ENCODE results near the gene PIK3AP1.

Gene PIK3AP1

DNA sequence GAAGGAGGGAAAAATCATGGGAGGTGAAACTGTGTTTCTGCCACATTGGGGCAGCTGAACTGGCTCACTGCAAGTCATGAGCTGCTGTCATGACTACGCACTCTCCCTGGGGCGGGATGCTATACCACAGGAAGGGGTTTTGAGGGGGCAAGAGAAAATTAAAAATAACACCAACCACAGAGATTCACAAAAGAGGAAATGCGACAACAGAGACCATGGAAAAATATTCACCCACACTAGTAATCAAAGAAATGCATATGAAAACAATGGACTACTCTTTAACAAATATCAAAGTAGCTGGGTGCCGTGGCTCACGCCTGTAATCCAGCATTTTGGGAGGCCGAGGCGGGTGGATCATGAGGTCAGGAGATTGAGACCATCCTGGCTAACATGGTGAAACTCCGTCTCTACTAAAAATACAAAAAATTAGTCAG lies 68.3 kb downstream of the PIK3AP1 start:
- no peak for DNase-seq (ENCODE audit: low read depth)
- no peak for TF ChIP-seq CTCF (conservative IDR thresholded peaks at IDR 0.05; ENCODE audit: low read length)
- no peak overlapping the region for H3K4me3 ChIP-seq (ENCODE audit: low read length)

DNA sequence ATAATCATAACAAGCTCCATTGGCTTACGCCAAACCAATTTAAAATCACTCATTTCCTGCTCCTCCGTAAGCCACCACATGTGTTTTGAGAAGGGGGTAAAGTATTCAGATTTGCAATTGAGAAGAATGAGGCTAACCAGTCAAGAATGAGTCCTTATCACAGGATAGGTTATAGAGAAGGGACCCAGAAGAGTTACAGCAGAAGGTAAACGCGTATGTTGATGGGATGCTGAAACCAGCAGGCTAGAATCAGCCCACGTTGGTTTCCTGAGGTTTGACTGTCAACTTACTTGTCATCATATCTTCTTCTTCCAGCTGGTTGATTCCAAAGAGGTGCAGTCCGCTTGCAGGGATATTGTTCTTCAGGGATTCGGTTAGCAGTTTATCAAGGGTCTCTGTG lies 69.4 kb downstream of the PIK3AP1 start:
- no peak overlapping the region for H3K4me3 ChIP-seq (ENCODE audit: low read length)
- TF ChIP-seq CTCF (conservative IDR thresholded peaks at IDR 0.05; ENCODE audit: low read length): no peak
- DNase-seq (ENCODE audit: low read depth): no peak

GRCh38 chr10:96648297-96648696 lies 72.0 kb downstream of the PIK3AP1 start:
- DNase-seq (ENCODE audit: low read depth): no peak
- TF ChIP-seq CTCF (conservative IDR thresholded peaks at IDR 0.05; ENCODE audit: low read length): no peak
- H3K4me3 ChIP-seq (ENCODE audit: low read length): no peak overlapping the region

DNA sequence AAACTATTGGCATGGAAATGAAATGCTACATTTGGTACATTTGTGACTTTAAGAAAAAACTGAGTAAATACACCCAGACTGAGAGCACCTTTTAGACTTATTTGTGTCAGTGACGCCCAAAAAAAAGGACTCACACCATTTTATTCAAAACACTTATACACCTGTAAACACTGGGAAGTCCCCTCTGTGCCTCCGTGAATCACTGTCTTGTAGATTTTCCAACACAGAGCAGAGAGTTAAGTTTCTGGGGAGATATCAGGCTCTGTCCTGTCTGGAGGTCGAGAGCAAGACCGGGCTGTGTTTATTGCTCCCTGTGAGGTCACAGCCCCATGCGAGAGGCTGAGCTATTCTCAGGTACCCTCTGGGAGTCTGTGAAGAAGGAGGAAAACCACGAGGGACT lies 72.8 kb downstream of the PIK3AP1 start:
- no peak overlapping the region for H3K4me3 ChIP-seq (ENCODE audit: low read length)
- no peak for DNase-seq (ENCODE audit: low read depth)
- no peak for TF ChIP-seq CTCF (conservative IDR thresholded peaks at IDR 0.05; ENCODE audit: low read length)

- no peak for TF ChIP-seq CTCF (conservative IDR thresholded peaks at IDR 0.05; ENCODE audit: low read length)
- H3K4me3 ChIP-seq (ENCODE audit: low read length): no peak overlapping the region
- DNase-seq (ENCODE audit: low read depth): no peak
Measured at GRCh38 chr10:96646751-96647166, 73.6 kb downstream of the PIK3AP1 start.

GRCh38 chr10:96646301-96646700 lies 74.0 kb downstream of the PIK3AP1 start:
- DNase-seq (ENCODE audit: low read depth): no peak
- TF ChIP-seq CTCF (conservative IDR thresholded peaks at IDR 0.05; ENCODE audit: low read length): no peak
- H3K4me3 ChIP-seq (ENCODE audit: low read length): no peak overlapping the region

- TF ChIP-seq CTCF (conservative IDR thresholded peaks at IDR 0.05; ENCODE audit: low read length): no peak
- no peak for DNase-seq (ENCODE audit: low read depth)
- H3K4me3 ChIP-seq (ENCODE audit: low read length): no peak overlapping the region
Measured at GRCh38 chr10:96645191-96645721, 75.1 kb downstream of the PIK3AP1 start.

Measured in AG10803 (cell line).